Upper lobe of left lung (tissue), 4 donors: ENCODE data around the gene PRSS35.

Experiments
- CTCF ChIP-seq, 6 experiments: fragments of 450-650 bp in 4 of 6; fragments of 200-600 bp in 2 of 6; sonication (generic) in 2 of 6; IDR thresholded peaks; one replicate each; pipeline ENCODE4 v1.5.1; 2016 to 2019; ENCODE audit warnings: antibody characterized with exemption in 6 of 6
- POLR2A ChIP-seq, 4 donors: fragments of 450-650 bp; IDR thresholded peaks; one replicate each; pipeline ENCODE4 v1.5.1; 2016 to 2017; ENCODE audit warnings: antibody characterized with exemption in 4 of 4, mild to moderate bottlenecking in 2 of 4
- POLR2AphosphoS5 ChIP-seq, 2 donors: sonication (generic); formaldehyde crosslinking; IDR thresholded peaks; one replicate each; pipeline ENCODE4 v1.5.1; 2017; ENCODE audit warnings: antibody characterized with exemption in 2 of 2

- TF ChIP-seq CTCF (IDR thresholded peaks at IDR 0.05) (no peak), POLR2A (IDR thresholded peaks at IDR 0.05) (no peak), POLR2AphosphoS5 (IDR thresholded peaks at IDR 0.05) (no peak)
These were observed 23.5 kb upstream of the PRSS35 start for GRCh38 chr6:83488861-83489260.
